ENCODE results near the gene UBR2.

Gene UBR2

DNA sequence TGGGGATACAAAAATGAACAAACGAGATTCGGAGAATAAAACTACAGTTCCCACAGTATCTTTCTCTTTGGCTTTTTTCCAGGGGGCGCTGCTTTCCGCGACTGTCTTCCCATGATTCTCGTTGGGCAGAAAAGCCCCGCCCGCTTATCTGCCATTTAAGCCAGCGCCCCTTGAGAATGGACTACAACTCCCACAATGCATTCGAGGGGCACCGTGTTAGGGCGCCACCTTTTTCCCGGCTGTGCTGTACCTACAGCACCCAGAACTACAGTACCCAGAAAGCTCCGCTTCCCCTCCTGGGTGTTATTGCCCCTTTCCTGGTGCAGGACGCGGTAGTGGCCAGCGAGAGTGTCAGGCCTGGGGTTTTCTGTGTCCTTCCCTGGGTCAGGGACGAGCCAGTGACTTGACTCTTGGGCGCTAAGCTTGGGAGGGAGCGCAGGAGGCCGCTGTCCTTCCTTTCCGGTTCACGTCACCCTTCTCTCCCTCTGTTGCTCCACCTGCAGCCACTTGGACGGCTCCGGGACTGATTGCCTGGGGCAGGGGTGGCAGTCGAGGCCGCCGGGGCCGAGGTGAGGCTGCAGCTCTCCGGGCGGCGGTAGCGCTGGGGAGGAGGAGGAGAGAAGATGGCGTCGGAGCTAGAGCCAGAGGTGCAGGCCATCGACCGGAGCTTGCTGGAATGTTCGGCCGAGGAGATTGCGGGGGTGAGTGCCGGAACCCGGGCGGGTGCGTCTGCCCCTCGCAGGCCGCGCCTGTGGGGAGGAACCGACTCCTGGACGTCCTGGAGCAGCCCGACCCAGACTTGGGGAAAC lies at the start of gene UBR2:
UBR2 (plus strand) TSS at position 333 of the 809 bp plus-strand sequence; CDS start at position 624, 291 bp downstream.
- peak; percentile 93 for DNase-seq (ENCODE audit: low read depth)

DNA sequence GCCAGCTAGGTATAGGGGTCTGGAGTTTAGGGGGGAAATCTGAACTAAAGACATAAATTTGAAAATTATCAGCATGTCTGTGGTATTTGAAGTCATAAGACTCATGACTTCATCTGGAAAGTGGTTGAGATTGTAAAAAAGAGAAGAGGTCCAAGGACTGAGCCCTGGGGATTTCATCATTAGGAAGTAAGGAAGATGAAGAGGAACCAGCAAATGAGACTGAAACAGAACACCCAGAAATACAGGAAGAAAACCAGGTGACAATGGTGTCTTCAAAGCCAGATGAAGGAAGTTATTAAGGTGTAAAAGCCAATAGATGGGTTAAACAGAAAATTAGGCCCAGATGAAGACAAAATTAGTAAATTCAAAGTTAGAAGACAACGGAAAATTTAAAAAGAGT lies 49.1 kb upstream of the UBR2 start:
- DNase-seq (ENCODE audit: low read depth): no peak

DNA sequence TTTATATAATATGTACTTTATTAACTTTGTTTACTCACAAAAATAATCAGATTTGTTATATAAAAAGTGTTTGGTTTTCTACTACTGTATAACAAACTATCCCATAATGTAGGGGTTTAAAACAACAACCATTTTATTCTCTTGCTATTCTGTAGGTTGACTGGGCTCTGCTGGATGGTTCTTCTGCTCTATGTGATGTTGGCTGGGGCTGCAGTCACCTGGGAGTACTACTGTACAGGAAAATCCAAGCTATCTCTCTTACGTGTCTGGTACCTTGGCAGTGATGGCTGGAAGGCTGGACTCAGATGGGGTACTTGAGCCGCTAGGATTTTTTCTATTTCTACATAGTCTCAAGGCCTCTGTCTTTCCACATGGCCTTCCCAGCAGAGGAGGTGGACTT lies 44.0 kb upstream of the UBR2 start:
- no peak for DNase-seq (ENCODE audit: low read depth)

DNA sequence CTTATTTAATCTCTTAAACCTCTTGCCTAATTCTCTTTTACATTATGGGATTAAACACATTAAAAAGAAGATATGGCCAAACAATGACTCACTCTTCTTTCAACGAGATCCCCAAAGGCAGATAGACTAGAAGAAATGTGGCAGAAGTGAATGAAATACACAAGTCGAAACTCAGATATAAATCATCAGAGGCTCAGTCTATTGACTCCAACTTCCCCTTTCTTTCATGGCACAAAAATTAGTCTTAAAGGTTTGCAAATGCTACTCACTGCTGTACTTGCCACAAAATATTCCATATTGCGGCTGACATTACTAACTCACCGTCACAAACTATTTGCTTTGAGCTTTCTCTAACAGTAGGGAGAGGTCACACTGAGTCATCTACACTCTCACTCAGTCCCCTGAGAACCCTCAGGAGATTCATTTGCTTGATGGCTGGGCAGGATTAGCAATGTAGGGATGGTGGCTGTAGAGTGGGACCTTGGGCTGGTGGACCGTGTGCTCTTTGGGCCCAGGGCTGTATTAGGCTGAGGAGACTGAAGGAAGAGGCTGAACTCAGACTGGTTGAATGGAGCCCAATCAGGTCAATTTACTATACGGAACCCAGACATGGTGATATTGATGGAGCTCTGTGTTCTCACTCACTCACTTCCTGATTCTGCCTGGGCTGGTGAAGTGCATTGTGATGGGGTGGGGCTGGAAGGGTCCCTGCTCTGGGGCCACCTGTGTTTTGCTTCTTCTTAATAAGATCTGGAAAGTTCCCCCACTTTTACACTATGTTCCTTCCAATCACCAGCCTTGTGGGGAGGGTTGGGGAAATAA lies 42.8 kb upstream of the UBR2 start:
- DNase-seq (ENCODE audit: low read depth): peak; percentile 2

DNA sequence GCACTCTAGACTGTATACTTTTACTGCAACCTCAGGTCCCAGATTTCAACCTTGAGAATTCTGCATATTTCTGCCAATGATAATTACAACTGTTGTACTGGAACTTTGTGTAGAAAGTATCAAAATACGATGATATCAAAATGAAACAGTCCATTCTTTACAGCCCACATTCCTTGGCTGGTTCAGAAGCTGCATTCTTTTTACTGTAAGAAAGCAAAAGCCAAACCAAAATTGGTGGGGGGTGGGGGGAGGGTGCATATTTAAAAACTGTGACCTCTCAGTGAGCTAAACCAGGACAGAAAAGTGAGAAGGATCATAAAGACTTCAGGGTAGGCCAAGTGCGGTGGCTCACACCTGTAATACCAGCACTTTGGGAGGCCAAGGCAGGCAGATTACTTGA lies 41.8 kb upstream of the UBR2 start:
- no peak for DNase-seq (ENCODE audit: low read depth)

DNA sequence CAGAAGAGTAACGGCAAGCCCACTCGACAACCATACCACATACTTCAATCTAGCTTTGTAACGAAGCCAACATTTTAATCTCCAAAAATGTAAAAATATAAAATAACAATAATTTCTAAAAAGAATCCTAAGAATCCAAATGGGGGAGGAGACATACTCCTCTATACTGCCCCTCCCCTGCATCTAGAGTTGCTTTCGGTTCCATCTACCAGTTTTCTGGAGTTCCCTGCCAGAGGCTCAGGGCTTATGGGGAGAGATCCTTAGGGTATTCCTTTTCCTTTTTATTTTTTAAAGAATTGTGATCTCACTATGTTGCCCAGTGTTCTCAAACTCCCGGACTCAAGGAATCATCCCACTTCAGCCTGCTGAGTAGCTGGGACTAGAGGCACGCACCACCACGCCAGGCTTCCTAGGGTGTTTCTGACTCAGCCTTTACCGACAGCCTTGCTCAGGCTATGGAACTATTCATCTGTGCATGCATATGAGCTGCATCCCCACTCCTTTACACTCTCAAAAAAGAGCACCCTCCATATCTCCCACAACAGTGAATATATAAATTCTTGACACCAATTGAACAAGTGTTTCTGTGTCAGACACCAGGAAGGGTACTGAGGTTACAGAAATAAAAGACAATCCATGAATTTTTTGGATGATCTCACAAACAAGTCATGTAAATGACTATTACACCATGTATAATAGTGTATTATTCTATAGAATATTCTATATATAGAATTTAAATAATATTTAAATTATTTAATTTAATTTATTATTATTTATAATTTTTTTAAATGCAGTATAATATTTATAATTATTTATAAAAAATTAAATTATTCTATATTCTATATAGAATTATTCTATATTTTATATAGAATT lies 40.7 kb upstream of the UBR2 start:
- DNase-seq (ENCODE audit: low read depth): no peak

DNA sequence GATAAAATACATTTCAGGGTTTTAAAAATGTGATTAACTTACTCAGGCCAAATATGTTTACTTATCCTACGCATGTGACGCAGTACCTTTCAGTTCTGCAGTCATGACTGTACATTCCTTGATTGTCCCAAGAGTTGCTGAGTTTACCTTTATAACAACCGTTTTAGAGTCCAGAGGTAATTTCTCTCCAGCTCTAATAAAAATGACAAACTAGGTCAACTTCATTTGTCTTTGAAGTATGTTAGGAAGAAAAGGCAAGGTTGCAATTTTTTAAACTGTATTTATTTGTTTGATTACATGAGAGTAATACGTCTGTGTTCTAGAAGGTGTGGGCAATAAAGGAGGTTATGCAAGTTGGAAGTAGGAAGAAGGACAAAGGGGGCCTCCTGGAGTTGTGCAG lies 38.6 kb upstream of the UBR2 start:
- DNase-seq (ENCODE audit: low read depth): no peak

DNA sequence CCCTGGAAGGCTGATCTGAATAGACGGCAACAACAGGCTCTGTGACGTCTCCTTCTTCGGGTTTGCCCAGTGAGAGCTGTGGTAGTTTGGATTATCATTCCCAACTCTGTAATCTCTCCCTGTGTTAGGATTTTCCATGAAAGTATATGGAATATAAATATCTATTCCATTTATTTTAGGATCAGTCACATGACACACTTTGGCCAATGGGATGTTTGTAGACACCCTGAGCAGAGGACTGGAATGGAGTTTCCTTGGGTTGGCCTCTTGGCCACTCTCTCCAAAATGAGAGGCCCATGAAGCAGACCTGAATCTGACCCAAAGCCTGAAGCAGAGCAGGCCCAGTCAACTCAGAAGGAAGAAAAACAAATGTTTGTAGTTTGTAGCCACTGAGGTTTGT lies 37.2 kb upstream of the UBR2 start:
- DNase-seq (ENCODE audit: low read depth): no peak

DNA sequence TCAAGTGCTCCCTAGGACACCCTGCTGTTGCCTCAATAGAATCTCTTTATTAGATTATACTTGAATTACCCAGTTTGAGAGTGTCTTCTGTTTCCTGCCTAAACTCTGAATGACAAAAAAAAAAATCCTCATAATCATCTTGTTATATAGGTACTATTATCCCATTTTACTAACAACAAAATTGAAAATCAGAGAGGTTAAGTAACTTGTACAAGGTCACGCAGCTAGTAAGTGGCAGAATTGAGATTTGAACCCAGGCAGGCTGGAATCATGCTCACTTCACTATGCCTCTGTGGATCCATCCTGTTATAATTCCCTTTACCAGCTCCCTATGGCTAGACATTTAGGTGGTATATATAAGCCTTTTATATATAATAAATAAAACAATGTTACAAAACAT lies 36.6 kb upstream of the UBR2 start:
- DNase-seq (ENCODE audit: low read depth): no peak

DNA sequence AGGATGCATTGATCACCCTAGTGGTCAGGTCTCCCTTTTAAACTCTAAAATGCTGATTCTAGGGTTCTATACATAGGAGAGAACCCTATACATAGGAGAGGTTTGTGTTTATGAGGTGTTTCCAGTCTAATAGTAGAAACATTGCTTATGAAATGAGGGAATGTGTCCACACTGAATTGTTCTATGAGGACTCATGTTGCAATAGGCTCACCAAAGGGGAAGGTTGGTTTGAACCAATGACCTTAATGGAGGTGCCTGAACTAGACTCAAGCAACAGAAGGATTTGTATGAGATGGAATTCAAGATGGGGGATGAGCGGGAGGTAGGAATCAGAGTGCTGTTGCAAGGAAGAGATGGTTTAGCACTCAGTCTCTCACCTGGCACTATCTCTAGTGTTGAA lies 33.5 kb upstream of the UBR2 start:
- DNase-seq (ENCODE audit: low read depth): no peak

DNA sequence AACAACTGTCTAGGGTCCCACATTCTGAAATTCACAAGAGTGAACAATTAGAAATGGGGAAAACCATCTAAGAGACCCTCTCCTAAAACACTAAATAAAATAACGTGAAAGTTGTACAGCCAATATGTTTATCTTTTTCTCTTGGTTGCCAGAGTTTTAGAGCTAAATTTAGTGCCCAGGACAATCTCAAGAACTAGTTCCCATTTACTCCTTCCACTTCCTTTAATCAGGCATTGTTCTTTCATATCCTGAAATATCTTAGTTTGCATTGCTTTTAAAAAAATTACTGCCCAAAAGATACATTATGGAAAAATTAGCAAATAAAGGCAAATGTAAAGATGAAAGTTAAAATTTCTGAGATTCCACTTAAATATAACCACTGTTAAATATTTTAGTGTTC lies 33.1 kb upstream of the UBR2 start:
- no peak for DNase-seq (ENCODE audit: low read depth)

DNA sequence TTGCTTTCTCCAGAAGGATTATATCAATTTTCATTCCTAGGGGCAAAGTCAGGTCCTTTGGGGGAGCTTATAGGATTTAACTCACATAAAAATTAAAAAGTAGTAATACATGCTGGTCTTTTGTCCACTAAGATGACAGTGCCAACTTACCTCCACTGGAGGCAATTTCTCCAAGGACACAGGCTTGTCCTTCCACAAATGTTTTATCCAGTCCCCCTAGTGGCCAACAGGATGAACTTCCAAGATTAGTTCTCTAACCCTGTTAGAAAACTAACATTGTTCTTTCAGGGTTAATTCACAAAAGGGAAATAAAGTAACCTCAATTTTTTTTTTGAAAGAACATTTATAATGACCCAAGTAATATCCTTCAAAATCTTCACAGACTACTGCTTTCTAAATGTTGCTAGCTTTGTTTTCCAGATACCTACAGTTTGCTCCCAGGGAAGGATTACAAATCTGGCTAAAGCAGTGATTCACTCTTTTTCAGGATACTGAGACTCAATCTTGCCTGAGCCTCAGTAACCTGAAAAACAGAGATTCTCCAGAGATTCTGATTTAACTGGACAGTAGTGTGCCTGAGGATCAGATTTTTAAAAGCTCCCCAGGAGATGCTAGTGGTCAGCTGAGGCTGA lies 31.7 kb upstream of the UBR2 start:
- no peak for DNase-seq (ENCODE audit: low read depth)

DNA sequence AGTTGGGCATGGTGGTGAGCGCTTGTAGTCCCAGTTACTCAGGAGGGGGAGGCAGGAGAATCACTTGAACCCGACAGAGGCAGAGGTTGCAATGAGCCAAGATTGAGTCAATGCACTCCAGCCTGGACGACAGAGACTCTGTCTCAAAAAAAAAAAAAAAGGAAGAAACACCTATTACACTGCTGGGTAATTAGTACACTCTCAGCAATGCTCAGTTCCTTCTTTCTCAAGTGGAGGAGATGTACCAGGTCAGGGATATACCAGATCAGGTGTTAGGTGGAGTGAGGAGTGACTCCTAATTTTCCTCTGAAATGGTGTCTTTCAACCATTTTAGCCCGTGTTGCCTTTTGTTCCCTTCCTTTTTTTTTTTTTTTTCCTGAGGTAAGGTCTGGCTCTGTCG lies 30.0 kb upstream of the UBR2 start:
- DNase-seq (ENCODE audit: low read depth): no peak

DNA sequence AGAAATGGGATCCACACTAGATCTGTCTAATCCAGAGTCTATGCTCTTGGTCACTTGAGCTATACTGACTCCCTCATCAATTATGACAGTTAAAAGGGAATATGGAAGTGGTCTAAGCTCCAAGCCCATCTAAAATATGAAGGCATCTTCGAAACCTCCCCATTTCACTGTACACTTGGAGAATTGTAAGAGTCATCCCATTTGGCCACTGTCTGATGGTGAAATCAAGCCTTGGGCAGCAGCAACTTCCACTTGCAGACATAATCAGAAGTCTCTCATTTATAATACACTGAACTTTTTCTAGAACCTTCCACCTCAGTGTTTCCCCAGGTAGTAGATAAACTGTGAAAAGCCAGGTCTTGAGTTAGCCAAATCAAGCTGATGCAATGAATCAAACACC lies 26.3 kb upstream of the UBR2 start:
- DNase-seq (ENCODE audit: low read depth): no peak

DNA sequence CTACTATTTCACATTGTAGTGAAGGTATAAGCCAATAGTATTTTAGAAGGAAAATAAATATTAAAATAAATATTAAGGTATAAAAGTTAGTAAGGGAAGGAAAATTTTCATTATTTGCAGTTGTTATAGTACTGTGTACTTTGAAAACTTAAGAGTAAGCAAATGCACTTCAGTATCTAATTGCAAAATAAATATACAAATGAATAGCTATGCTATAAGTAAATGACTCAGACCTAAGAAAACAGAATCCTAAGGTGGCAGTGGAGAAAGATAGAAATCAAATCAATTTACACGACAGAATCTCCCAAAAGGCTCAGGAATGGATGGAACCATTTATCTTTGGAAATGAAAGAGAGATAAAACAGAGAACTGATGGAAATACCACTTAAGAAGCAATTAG lies 24.7 kb upstream of the UBR2 start:
- DNase-seq (ENCODE audit: low read depth): no peak

DNA sequence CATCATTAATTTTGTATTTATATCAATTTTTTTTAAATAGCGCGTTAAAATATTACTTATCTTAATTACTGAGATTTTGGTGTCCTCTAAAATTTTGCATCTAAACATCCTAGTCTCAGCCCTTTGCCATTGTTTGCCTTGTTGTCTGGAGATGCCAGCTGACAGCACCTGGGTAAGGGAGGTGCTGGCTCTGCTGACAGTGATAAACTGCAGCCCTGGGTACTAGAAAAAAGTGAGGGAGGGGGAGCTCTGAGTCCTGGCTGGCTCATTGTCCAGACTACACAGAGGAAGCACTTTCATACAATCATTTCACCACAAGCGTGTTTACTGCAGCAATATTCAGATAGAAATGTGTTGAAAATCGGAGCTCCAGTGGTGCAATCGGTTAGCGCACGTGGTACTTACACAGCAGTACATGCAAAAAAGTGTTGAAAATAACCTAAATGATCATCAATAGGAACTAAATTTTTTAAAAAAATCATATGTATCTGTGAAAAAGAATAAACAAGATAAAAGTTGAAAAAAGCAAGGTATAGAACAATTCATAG lies 18.5 kb upstream of the UBR2 start:
- no peak for DNase-seq (ENCODE audit: low read depth)

DNA sequence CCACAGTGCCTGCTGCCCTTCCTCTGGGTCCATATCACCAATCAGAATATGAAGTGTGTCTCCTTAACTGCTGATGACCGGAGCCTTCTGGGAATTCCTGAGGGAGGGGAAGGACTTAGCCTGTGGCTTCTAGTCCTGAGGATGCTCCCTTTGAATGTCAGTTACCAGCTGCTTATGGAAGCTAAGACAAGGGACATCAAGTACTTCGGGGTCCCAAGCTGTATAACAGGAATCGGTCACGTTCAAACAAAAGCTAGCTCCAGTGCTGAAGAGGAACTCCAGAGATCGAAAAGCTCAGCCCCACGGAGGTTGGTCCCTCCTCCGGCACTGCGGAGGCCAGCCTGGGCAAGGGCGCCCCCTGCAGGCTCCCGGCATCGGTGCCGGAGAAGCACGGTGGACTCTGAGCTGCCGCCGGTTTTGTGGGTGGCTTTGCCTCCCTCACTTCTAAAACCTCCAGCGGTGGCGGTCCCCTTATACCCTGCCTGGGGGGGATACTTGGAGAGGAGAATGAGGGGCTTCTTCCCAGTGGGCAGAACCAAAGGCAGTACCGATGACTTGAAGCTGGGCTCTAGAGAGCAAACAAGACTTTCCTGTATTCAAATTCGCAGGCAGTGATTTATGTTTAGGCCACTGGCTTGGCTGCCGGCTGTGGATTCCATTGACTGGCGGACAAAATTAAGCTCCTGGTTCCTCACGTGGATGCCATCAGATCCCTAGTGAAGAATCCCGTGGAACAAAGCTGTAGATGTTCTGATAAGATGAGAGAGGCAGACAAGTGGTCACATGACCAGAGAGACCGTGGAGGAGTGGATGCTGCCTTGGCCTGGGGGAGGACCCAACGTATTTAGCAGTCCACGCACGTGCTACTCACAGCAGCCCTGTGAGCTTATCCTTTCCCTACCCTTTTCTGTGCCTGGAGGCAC lies 16.2 kb upstream of the UBR2 start:
- DNase-seq (ENCODE audit: low read depth): peak; percentile 86

DNA sequence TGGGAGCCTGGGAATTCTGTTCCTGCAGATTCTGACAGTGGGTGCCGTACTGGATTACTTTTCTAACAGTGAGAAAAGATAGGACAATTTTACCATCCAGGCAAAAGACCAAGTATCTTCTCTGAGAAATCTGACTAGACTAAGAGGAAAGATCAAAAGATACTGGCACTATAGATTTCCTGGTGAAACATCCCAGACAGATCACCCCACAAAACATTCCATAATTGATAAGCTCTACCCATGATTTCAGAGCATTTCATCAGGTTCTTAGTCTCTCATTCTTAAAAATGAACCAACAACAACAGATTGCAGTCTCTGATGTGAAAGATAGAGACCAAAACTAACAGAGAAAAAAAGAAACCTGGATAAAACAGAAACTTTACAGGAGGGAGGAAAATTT lies 13.6 kb upstream of the UBR2 start:
- no peak for DNase-seq (ENCODE audit: low read depth)

DNA sequence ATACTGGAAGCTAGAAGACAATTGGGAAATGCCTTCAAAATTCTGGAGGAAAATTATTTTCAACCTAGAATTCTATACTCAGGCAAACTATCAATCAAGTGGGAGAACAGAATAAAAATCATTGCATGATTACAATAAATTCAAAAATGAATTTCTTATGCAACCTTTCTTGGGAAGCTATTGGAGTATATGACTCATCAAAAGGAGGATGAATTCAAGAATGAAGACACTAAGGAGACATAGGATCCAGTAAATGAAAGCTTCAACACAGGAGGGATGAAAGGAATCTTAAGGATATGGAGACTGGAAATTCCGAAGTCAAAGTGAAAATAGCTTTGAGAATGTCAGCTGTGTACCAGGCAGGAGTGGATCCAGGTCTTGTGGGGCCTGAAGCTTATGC lies 12.6 kb upstream of the UBR2 start:
- DNase-seq (ENCODE audit: low read depth): no peak

DNA sequence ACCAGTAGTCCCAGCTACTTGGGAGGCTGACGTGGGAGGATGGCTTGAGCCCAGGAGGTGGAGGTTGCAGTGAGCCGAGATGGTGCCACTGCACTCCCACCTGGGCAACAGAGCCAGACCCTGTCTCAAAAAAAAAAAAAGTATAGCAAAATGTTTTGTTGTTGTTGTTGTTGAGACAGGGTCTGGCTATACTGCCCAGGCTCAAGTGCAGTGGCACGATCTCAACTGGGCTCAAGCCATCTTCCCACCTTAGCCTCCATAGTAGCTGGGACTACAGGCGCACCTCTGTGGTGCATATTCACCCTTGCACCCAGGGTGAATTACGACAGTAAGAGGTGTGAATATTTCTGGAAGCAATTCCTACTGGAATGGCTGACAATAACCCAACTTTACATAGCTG lies 11.4 kb upstream of the UBR2 start:
- no peak for DNase-seq (ENCODE audit: low read depth)
